Uterus (tissue), 2 donors: ENCODE data around the gene TJP3.

Experiments
- POLR2A ChIP-seq, 2 donors: fragments of 450-650 bp; IDR thresholded peaks; one replicate each; pipeline ENCODE4 v1.6.1; 2016; ENCODE audit warnings: antibody characterized with exemption in 2 of 2, mild to moderate bottlenecking in 1 of 2, moderate library complexity in 1 of 2
- TF ChIP-seq, protein P1 (sequence below), 4 experiments: fragments of 200-600 bp in 2 of 4; fragments of 450-650 bp in 2 of 4; sonication (generic) in 2 of 4; IDR thresholded peaks; one replicate each; pipeline ENCODE4 v1.5.1; 2016 to 2019; ENCODE audit warnings: antibody characterized with exemption in 4 of 4, mild to moderate bottlenecking in 2 of 4, moderate library complexity in 1 of 4

DNA sequence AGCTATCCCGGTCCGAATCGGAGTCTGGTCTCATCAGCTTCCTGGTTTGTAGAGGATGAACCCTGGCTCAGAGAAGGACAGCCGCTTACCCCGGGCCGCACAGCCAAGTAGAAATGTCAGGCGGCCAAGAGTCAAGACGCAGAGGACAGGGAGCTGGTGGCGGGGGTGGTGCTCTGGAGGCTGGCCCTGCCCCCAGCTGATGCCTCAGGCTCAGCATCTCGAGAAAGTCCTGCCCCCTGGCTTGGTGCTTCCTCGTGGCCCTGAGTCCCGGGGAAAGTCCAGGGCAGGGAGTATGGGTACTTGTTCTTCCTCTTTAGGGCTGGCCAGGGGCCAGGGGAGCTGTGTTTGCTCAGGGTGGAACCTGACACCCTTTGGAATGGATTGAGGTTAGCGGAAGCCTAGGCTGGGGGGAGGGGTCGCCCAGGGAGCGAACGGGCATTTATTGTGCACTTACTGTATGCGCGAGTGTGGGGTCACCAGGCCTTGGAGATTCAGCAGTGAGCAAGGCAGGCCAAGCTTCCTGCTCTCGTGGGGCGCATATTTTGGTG lies 2.2 kb downstream of the TJP3 start:
- TF ChIP-seq POLR2A (IDR thresholded peaks at IDR 0.05): no peak
- TF ChIP-seq, protein P1, sequence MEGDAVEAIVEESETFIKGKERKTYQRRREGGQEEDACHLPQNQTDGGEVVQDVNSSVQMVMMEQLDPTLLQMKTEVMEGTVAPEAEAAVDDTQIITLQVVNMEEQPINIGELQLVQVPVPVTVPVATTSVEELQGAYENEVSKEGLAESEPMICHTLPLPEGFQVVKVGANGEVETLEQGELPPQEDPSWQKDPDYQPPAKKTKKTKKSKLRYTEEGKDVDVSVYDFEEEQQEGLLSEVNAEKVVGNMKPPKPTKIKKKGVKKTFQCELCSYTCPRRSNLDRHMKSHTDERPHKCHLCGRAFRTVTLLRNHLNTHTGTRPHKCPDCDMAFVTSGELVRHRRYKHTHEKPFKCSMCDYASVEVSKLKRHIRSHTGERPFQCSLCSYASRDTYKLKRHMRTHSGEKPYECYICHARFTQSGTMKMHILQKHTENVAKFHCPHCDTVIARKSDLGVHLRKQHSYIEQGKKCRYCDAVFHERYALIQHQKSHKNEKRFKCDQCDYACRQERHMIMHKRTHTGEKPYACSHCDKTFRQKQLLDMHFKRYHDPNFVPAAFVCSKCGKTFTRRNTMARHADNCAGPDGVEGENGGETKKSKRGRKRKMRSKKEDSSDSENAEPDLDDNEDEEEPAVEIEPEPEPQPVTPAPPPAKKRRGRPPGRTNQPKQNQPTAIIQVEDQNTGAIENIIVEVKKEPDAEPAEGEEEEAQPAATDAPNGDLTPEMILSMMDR (IDR thresholded peaks at IDR 0.05): no peak
